Thoracic aorta (tissue), 2 donors: ENCODE measurements around the gene PIGW. TPM values are rescaled to one million over a fixed set of nuclear protein-coding genes. Genes with fewer than 3 reads are reported as not detected.

Experiments
- ATAC-seq: fragments of 150-250 bp; one replicate; pipeline ENCODE4 v1.8.0; 2017; ENCODE audit warnings: low read depth; ENCODE audit not compliant: insufficient number of reproducible peaks, low FRiP score
- DNase-seq: peaks from one replicate; pipeline ENCODE4 v3.0.0-alpha.2; 2020; ENCODE audit warnings: low spot score
- H3K27ac ChIP-seq, 2 donors: fragments of 200-600 bp; sonication (generic); 1 replicate in 1 of 2; 2 replicates in 1 of 2; pipeline ENCODE4 v1.5.1; 2016; ENCODE audit warnings: mild to moderate bottlenecking in 2 of 2, moderate library complexity in 2 of 2
- H3K27me3 ChIP-seq: fragments of 200-600 bp; sonication (generic); replicated peaks from 2 replicates; pipeline ENCODE4 v1.6.0; 2016; ENCODE audit warnings: mild to moderate bottlenecking; ENCODE audit not compliant: insufficient read depth
- H3K36me3 ChIP-seq: fragments of 200-600 bp; sonication (generic); one replicate; pipeline ENCODE4 v1.5.1; 2016
- H3K4me1 ChIP-seq, 2 donors: fragments of 200-600 bp; sonication (generic); 1 replicate in 1 of 2; 2 replicates in 1 of 2; pipeline versions ENCODE4 v1.5.1 to v1.6.0; 2016; ENCODE audit warnings: low read depth in 2 of 2, mild to moderate bottlenecking in 1 of 2; ENCODE audit not compliant: control insufficient read depth in 1 of 2
- H3K4me3 ChIP-seq: fragments of 200-600 bp; sonication (generic); 2 replicates; pipeline ENCODE4 v1.5.1; 2016; ENCODE audit warnings: mild to moderate bottlenecking
- H3K9me3 ChIP-seq: fragments of 200-600 bp; sonication (generic); 2 replicates; pipeline ENCODE4 v1.5.1; 2016
- total RNA-seq, 2 donors: library from RNA; depleted of rRNA; stranded (reverse); fragments of >200 nt; gene quantifications; one replicate each; pipeline versions ENCODE4 v1.1.0 to v1.2.3, GENCODE V29; 2016
- TF ChIP-seq, protein P1 (sequence below): fragments of 200-600 bp; sonication (generic); IDR thresholded peaks from one replicate; pipeline ENCODE4 v1.5.1; 2019; ENCODE audit warnings: antibody characterized with exemption

The PIGW gene, protein sequence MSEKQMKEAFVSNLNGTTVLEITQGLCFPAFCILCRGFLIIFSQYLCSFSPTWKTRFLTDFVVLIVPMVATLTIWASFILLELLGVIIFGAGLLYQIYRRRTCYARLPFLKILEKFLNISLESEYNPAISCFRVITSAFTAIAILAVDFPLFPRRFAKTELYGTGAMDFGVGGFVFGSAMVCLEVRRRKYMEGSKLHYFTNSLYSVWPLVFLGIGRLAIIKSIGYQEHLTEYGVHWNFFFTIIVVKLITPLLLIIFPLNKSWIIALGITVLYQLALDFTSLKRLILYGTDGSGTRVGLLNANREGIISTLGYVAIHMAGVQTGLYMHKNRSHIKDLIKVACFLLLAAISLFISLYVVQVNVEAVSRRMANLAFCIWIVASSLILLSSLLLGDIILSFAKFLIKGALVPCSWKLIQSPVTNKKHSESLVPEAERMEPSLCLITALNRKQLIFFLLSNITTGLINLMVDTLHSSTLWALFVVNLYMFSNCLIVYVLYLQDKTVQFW
- 10 to 100 TPM in 1 of 2 donors, 1 to 10 TPM in 1; 1.8 to 10.7 TPM for total RNA-seq

- Histone ChIP-seq H3K36me3 (peaks cover 7% of the 10 kb centered on the region), H3K27me3 (no peaks in the 10 kb centered on the region), H3K4me1 (peaks cover 3 to 13% of the 10 kb centered on the region in 2 donors), H3K27ac (peak within 1 kb of the TSS; percentile 94 to 95), H3K9me3 (no peaks in the 10 kb centered on the region), H3K4me3 (peak within 1 kb of the TSS; percentile 80)
- DNase-seq (peak; percentile 51), ATAC-seq (peak; percentile 72)
- TF ChIP-seq, protein P1, sequence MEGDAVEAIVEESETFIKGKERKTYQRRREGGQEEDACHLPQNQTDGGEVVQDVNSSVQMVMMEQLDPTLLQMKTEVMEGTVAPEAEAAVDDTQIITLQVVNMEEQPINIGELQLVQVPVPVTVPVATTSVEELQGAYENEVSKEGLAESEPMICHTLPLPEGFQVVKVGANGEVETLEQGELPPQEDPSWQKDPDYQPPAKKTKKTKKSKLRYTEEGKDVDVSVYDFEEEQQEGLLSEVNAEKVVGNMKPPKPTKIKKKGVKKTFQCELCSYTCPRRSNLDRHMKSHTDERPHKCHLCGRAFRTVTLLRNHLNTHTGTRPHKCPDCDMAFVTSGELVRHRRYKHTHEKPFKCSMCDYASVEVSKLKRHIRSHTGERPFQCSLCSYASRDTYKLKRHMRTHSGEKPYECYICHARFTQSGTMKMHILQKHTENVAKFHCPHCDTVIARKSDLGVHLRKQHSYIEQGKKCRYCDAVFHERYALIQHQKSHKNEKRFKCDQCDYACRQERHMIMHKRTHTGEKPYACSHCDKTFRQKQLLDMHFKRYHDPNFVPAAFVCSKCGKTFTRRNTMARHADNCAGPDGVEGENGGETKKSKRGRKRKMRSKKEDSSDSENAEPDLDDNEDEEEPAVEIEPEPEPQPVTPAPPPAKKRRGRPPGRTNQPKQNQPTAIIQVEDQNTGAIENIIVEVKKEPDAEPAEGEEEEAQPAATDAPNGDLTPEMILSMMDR = no peak
Observed at GRCh38 chr17:36534840-36535668, at the start of gene PIGW, which contains the start of gene MYO19. Gene PIGW (plus strand): TSS chr17:36534987. CDS start chr17:36537102, 2,115 bp downstream. Gene MYO19 (minus strand): TSS chr17:36534868. CDS start chr17:36532538, 2,330 bp downstream.

- no peaks in the 10 kb centered on the region for H3K36me3 ChIP-seq
- no peaks in the 10 kb centered on the region for H3K9me3 ChIP-seq
- TF ChIP-seq, protein P1 = no peak
- peaks cover 20 to 32% of the 10 kb centered on the region in 2 donors for H3K4me1 ChIP-seq
- no peak for DNase-seq
- no peak overlapping the region for H3K4me3 ChIP-seq
- no peak for ATAC-seq
- no peak overlapping the region for H3K27ac ChIP-seq
- H3K27me3 ChIP-seq = no peaks in the 10 kb centered on the region
Observed at GRCh38 chr17:36485027-36485426, 49.8 kb upstream of the PIGW start.

- Histone ChIP-seq H3K27ac (peak overlapping the region; percentile 37 to 55), H3K9me3 (no peaks in the 10 kb centered on the region), H3K4me1 (peaks cover 20 to 32% of the 10 kb centered on the region in 2 donors), H3K4me3 (peak overlapping the region; percentile 82), H3K36me3 (no peaks in the 10 kb centered on the region), H3K27me3 (no peaks in the 10 kb centered on the region)
- TF ChIP-seq, protein P1 = no peak
- DNase-seq (no peak), ATAC-seq (no peak)
Observed at GRCh38 chr17:36485805-36486203, 49.0 kb upstream of the PIGW start.

DNA sequence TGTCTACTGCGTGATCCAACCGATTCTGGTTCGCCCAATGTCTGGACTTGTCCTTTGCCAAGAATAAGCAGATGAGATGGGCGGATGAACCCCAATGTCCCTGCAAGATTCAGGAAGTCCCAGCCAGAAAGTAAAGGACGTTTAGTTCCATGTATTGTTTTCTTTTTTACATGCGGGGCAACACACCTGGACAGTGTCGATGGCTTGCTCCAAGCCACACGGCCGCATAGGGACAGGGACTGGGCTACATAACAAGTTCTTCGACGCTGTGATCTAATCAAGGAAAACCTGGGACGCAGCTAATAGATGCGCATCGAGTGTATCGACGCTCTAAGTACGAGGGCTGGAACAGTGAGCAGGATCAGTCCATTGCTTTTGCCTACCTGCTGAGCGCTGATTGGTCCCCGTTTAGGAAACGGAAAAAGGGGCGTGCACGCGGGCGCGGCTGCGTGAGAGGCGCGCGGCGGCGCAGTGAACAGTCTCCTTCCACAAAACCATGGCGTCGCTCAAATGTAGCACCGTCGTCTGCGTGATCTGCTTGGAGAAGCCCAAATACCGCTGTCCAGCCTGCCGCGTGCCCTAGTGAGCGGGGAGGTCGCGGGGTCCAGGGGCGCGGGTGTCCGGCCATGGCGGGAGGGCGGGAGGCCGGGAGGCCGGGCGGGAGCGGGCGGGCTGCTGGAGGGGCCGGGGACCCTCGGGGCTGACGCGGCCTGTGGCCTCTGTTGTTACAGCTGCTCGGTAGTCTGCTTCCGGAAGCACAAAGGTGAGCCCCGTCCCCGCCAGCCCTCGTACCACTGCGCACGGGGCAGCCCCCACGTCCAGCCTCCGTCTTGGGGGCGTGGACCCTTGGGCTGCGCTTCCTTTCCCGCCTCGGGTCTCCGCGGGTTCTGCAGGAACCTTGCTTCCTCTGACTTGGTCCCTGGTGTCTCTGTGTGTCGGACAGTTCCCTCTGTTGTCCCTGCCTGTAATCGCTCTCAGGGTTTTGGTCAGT, 48.3 kb upstream of the PIGW start, which contains the start of gene ZNHIT3:
Gene ZNHIT3 (plus strand): TSS at position 478 of the 991 bp plus-strand sequence. CDS start 19 bp downstream, at position 497.
- TF ChIP-seq, protein P1 = no peak

More for the DNA sequence above, 48.3 kb upstream of the PIGW start, which contains the start of gene ZNHIT3:
- no peaks in the 10 kb centered on the region for H3K36me3 ChIP-seq
- H3K9me3 ChIP-seq = no peaks in the 10 kb centered on the region
- H3K4me3 ChIP-seq = peak within 1 kb of the TSS; percentile 82
- peaks cover 20 to 32% of the 10 kb centered on the region in 2 donors for H3K4me1 ChIP-seq
- peak within 1 kb of the TSS; percentile 55 to 74 for H3K27ac ChIP-seq
- no peaks in the 10 kb centered on the region for H3K27me3 ChIP-seq
- ATAC-seq = peak; percentile 99
- DNase-seq = peak; percentile 75
